GM12878 (cell line): ENCODE results near the gene C9. TPM values are rescaled to one million over a fixed set of nuclear protein-coding genes. Genes with fewer than 3 reads are reported as not detected.

Source experiments
- ATAC-seq: fragments of 200-7000 bp; cut with Tn5 transposase; 3 replicates; pipeline ENCODE4 v1.9.1; 2020; ENCODE audit warnings: mild to moderate bottlenecking, moderate library complexity
- BruUV-seq: library from RNA; stranded (reverse); fragments of 400-500 nt; replicated peaks from 2 replicates; lab custom pipeline; 2021; lab: Mats Ljungman, UMichigan
- CTCF ChIA-PET: fragments of 300-600 bp; sonication (Branson Sonifier 250); formaldehyde crosslinking; extraction: SDS; loops from one replicate; lab custom pipeline; 2021; ENCODE audit warnings: inconsistent platforms; lab: Yijun Ruan, JAX
- POLR2A ChIA-PET: fragments of 350-600 bp; formaldehyde crosslinking; extraction: SDS; loops from one replicate; lab custom pipeline; 2021; ENCODE audit warnings: inconsistent platforms; lab: Charles Lee
- RAD21 ChIA-PET: fragments of 300-600 bp; sonication (Branson Sonifier 250); formaldehyde crosslinking; loops from one replicate; lab custom pipeline; 2023; ENCODE audit warnings: antibody characterized with exemption; ENCODE audit not compliant: unreplicated experiment; lab: Charles Lee
- SMC1A ChIA-PET: fragments of 300-600 bp; sonication (Branson Sonifier 250); formaldehyde crosslinking; loops from one replicate; lab custom pipeline; 2023; ENCODE audit not compliant: unreplicated experiment, uncharacterized antibody; lab: Charles Lee
- DNase-seq: peaks from one replicate; pipeline ENCODE4 v3.0.0-alpha.2; 2011; ENCODE audit warnings: low read depth, low spot score
- FAIRE-seq: peaks from 3 replicates; lab custom pipeline; 2011; peaks lifted over from hg19 to GRCh38; lab: Jason Lieb, UNC
- H2AFZ ChIP-seq: 2 replicates; pipeline ENCODE4 v1.6.0; 2011; ENCODE audit warnings: low read depth, low read length, control low read depth; ENCODE audit not compliant: control insufficient read depth
- H3K27ac ChIP-seq: 2 replicates; pipeline ENCODE4 v1.5.1; 2011; ENCODE audit warnings: control low read depth; ENCODE audit not compliant: control insufficient read depth, insufficient read depth
- H3K27me3 ChIP-seq, 2 experiments: replicated peaks in 1 of 2; 2 replicates each; pipeline versions ENCODE4 v1.6.0 to v1.6.1; 2011; ENCODE audit warnings: low read length in 1 of 2; ENCODE audit not compliant: control insufficient read depth in 2 of 2, insufficient read depth in 2 of 2
- H3K36me3 ChIP-seq, 2 experiments: 2 replicates each; pipeline ENCODE4 v1.5.1; 2011; ENCODE audit warnings: low read length in 1 of 2; ENCODE audit not compliant: control insufficient read depth in 2 of 2, insufficient read depth in 2 of 2
- H3K4me1 ChIP-seq: 2 replicates; pipeline ENCODE4 v1.6.1; 2011; ENCODE audit warnings: mild to moderate bottlenecking, low read length, moderate library complexity, mixed read lengths; ENCODE audit not compliant: control insufficient read depth, insufficient read depth
- H3K4me2 ChIP-seq: 2 replicates; pipeline ENCODE4 v1.6.0; 2011; ENCODE audit warnings: control low read depth; ENCODE audit not compliant: control insufficient read depth, insufficient read depth
- H3K4me3 ChIP-seq: fragments of 200-600 bp; sonication (generic); 2 replicates; pipeline ENCODE4 v1.5.1; 2016
- H3K79me2 ChIP-seq: 2 replicates; pipeline ENCODE4 v1.6.0; 2011; ENCODE audit warnings: low read length; ENCODE audit not compliant: control insufficient read depth, insufficient read depth
- H3K9ac ChIP-seq: 2 replicates; pipeline ENCODE4 v1.8.0; 2011; ENCODE audit warnings: low read length, control low read depth, mixed read lengths; ENCODE audit not compliant: control insufficient read depth, insufficient read depth
- H3K9me3 ChIP-seq: replicated peaks from 3 replicates; pipeline ENCODE4 v1.5.1; 2011; ENCODE audit warnings: mild to moderate bottlenecking, low read length; ENCODE audit not compliant: control insufficient read depth, insufficient read depth
- H4K20me1 ChIP-seq: 2 replicates; pipeline ENCODE4 v1.6.0; 2011; ENCODE audit not compliant: control insufficient read depth, insufficient read depth
- BMI1 ChIP-seq: fragments of 450-650 bp; IDR thresholded peaks from 2 replicates; pipeline ENCODE4 v1.6.1; 2016; ENCODE audit warnings: mild to moderate bottlenecking, moderate library complexity, borderline replicate concordance
- HCFC1 ChIP-seq: fragments of 150-350 bp; IDR thresholded peaks from 2 replicates; pipeline ENCODE4 v1.6.1; 2014; ENCODE audit warnings: low read length
- IKZF2 ChIP-seq, 2 experiments: fragments of 450-650 bp; IDR thresholded peaks; 2 replicates each; pipeline ENCODE4 v1.6.1; 2017; ENCODE audit warnings: mild to moderate bottlenecking in 2 of 2, moderate library complexity in 2 of 2
- IRF5 ChIP-seq: fragments of 450-650 bp; IDR thresholded peaks from 2 replicates; pipeline ENCODE4 v1.6.1; 2017; ENCODE audit warnings: borderline replicate concordance
- NRF1 ChIP-seq: conservative IDR thresholded peaks from 2 replicates; pipeline ENCODE4 v1.6.1; 2011; ENCODE audit warnings: mild to moderate bottlenecking, low read depth, low read length, improper control_type of control experiment
- SP1 ChIP-seq: IDR thresholded peaks from one replicate; pipeline ENCODE4 v1.6.1; 2011; ENCODE audit warnings: low read depth, low read length
- SUPT20H ChIP-seq: IDR thresholded peaks from 2 replicates; pipeline ENCODE4 v1.6.1; 2011; ENCODE audit warnings: low read depth, mild to moderate bottlenecking, low read length, moderate library complexity, borderline replicate concordance; ENCODE audit not compliant: control insufficient read depth
- SUZ12 ChIP-seq: fragments of 200-600 bp; sonication (generic); IDR thresholded peaks from one replicate; pipeline ENCODE4 v1.6.1; 2018; ENCODE audit warnings: antibody characterized with exemption, mild to moderate bottlenecking; ENCODE audit not compliant: unreplicated experiment
- TARDBP ChIP-seq: IDR thresholded peaks from 2 replicates; pipeline ENCODE4 v1.6.1; 2016; ENCODE audit warnings: borderline replicate concordance
- ZNF217 ChIP-seq: fragments of 450-650 bp; IDR thresholded peaks from 2 replicates; pipeline ENCODE4 v1.6.1; 2017; ENCODE audit warnings: antibody characterized with exemption, mild to moderate bottlenecking
- ZNF274 ChIP-seq: IDR thresholded peaks from one replicate; pipeline ENCODE4 v1.8.0; 2011; ENCODE audit not compliant: insufficient read length, insufficient read depth
- ZNF384 ChIP-seq: IDR thresholded peaks from 2 replicates; pipeline ENCODE4 v1.6.1; 2012; ENCODE audit warnings: low read depth, mild to moderate bottlenecking, low read length, improper control_type of control experiment, borderline replicate concordance
- ZZZ3 ChIP-seq: IDR thresholded peaks from 2 replicates; pipeline ENCODE4 v1.6.1; 2011; ENCODE audit warnings: low read depth; ENCODE audit not compliant: control insufficient read depth, insufficient read length
- WGBS: methylation state at CpG from one replicate; pipeline ENCODE4 v1.1.6; 2016; ENCODE audit warnings: low lambda C conversion rate; ENCODE audit not compliant: insufficient replicate concordance, insufficient coverage; ENCODE audit errors: missing lambda C conversion rate; 5-methylcytosine and 5-hydroxymethylcytosine counted together
- in situ Hi-C: fragments of 300-500 bp; cut with MboI; formaldehyde crosslinking; loops from 9 replicates; pipeline ENCODE4 v1.14.3; 2018; ENCODE audit warnings: mixed read lengths
- intact Hi-C: fragments of 100-400 bp; cut with micrococcal nuclease; formaldehyde crosslinking; loops from one replicate; pipeline ENCODE4 v1.14.2; 2022; ENCODE audit not compliant: unreplicated experiment
- polyA plus RNA-seq, 11 experiments: library from polyadenylated mRNA; depleted of rRNA in 4 of 11; unstranded in 6 of 11; stranded (reverse) in 5 of 11; fragments of >200 nt; fragmentation: Nextera tagmentation in 4 of 11; fragmentation: Illumina TruSeq in 1 of 11; extraction: Ambion mirVana in 4 of 11; extraction: Trizol in 1 of 11; gene quantifications; 1 replicate in 1 of 11; 2 replicates in 10 of 11; pipeline versions ENCODE4 v1.2.1 to v1.2.3, GENCODE V29; 2011 to 2016; ENCODE audit warnings: inconsistent platforms in 2 of 11, missing spikeins in 2 of 11, low read depth in 1 of 11
- total RNA-seq, 4 experiments: library from RNA; depleted of rRNA in 3 of 4; stranded (reverse); fragments of >200 nt in 3 of 4; fragmentation: Illumina TruSeq in 1 of 4; extraction: Trizol in 1 of 4; gene quantifications; 2 replicates each; pipeline versions ENCODE4 v1.2.1 to v1.2.3, GENCODE V29; 2013 to 2021
- TF ChIP-seq, protein P1 (sequence below): IDR thresholded peaks from 2 replicates; pipeline ENCODE4 v1.6.1; 2012; ENCODE audit warnings: low read depth, low read length, improper control_type of control experiment
- TF ChIP-seq, protein P2 (sequence below): IDR thresholded peaks from 2 replicates; pipeline ENCODE4 v1.6.1; 2011; ENCODE audit warnings: borderline replicate concordance, low read depth, mild to moderate bottlenecking, moderate library complexity, low read length; ENCODE audit not compliant: insufficient read depth, poor library complexity, severe bottlenecking
- TF ChIP-seq, protein P3 (sequence below): fragments of 150-350 bp; IDR thresholded peaks from 2 replicates; pipeline ENCODE4 v1.6.1; 2016; ENCODE audit warnings: low read depth, low read length

C9 gene
- total and polyA plus RNA-seq, 10 of the 15 experiments (the other 5 are each of a cell fraction or from before 2014, with no cell fraction given), result 0.54 TPM; not detected in 9

GRCh38 chr5:39379693-39380092, 15.4 kb upstream of the C9 start (continued):
- TF ChIP-seq, protein P1, sequence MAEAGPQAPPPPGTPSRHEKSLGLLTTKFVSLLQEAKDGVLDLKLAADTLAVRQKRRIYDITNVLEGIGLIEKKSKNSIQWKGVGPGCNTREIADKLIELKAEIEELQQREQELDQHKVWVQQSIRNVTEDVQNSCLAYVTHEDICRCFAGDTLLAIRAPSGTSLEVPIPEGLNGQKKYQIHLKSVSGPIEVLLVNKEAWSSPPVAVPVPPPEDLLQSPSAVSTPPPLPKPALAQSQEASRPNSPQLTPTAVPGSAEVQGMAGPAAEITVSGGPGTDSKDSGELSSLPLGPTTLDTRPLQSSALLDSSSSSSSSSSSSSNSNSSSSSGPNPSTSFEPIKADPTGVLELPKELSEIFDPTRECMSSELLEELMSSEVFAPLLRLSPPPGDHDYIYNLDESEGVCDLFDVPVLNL, result no peak
- TF ChIP-seq ZNF274 (no peak), SP1 (no peak)

DNA sequence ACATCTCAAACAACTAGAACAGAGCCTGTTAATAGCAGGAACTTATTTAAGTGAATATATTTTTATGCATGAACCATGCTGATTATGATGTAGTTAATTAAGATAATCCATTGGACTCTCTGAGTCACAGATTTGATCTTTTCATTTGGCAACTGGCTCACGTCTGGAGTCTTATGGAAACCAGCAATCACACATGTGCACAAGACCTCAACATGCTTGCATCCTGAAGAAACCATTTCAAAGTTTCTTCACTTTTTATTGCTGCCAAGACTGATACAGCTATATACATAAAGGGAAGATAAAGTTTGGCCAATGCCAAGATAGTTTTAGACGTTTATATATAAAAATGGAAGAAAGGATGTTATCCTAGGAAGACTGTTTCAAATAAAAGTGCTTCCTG, 13.3 kb upstream of the C9 start:
- RAD21 ChIA-PET, result no interaction called here
- DNase-seq (no peak), FAIRE-seq (no peak), ATAC-seq (no peak)
- H3K27ac ChIP-seq, result no peak overlapping the region
- CTCF ChIA-PET, result interaction anchor here (0.9 to 4.7 kb wide), 10 partner anchors 15 to 994 kb away, joined by 3 to 97 read pairs (median 8); no protein-coding TSS in a partner anchor
- no peak overlapping the region for H3K4me3 ChIP-seq
- no peaks in the 10 kb centered on the region for H3K4me1 ChIP-seq
- no peak overlapping the region for H3K9ac ChIP-seq
- in situ Hi-C loops, result no loop called here
- SMC1A ChIA-PET, result interaction anchor here (0.6 to 3.5 kb wide), 3 partner anchors 159 to 170 kb away, joined by 3 to 46 read pairs (median 14); partner anchors contain the start of gene FYB1
- 3% methylated on average over 2 of the region's 2 CpGs for WGBS
- no peaks in the 10 kb centered on the region for H3K9me3 ChIP-seq
- 0 out of 4 replicates have a peak, but pooled peaks cover 0 to 2% of the 10 kb centered on the region in 2 experiments for H3K27me3 ChIP-seq
- H2AFZ ChIP-seq, result no peak overlapping the region
- POLR2A ChIA-PET, result no interaction called here
- no peaks in the 10 kb centered on the region for H3K79me2 ChIP-seq
- no peaks in the 10 kb centered on the region for H4K20me1 ChIP-seq
- intact Hi-C loops, result loop anchor here (10.0 kb wide), 1 partner anchor 163 kb away; the partner anchor contains the start of gene FYB1
- H3K4me2 ChIP-seq, result no peak overlapping the region
- no TSS peak for BruUV-seq
- H3K36me3 ChIP-seq, result no peaks in the 10 kb centered on the region
- no peak for TF ChIP-seq BMI1
- TF ChIP-seq ZNF217, result no peak
- TF ChIP-seq ZZZ3, result no peak
- no peak for TF ChIP-seq SUPT20H
- TF ChIP-seq NRF1, result no peak
- no peak for TF ChIP-seq IKZF2 (IDR thresholded peaks at IDR 0.05)
- TF ChIP-seq TARDBP, result no peak
- TF ChIP-seq SUZ12, result no peak
- no peak for TF ChIP-seq IRF5
- TF ChIP-seq, protein P2, sequence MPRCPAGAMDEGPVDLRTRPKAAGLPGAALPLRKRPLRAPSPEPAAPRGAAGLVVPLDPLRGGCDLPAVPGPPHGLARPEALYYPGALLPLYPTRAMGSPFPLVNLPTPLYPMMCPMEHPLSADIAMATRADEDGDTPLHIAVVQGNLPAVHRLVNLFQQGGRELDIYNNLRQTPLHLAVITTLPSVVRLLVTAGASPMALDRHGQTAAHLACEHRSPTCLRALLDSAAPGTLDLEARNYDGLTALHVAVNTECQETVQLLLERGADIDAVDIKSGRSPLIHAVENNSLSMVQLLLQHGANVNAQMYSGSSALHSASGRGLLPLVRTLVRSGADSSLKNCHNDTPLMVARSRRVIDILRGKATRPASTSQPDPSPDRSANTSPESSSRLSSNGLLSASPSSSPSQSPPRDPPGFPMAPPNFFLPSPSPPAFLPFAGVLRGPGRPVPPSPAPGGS, result no peak
- no peak for TF ChIP-seq HCFC1
- TF ChIP-seq, protein P3, sequence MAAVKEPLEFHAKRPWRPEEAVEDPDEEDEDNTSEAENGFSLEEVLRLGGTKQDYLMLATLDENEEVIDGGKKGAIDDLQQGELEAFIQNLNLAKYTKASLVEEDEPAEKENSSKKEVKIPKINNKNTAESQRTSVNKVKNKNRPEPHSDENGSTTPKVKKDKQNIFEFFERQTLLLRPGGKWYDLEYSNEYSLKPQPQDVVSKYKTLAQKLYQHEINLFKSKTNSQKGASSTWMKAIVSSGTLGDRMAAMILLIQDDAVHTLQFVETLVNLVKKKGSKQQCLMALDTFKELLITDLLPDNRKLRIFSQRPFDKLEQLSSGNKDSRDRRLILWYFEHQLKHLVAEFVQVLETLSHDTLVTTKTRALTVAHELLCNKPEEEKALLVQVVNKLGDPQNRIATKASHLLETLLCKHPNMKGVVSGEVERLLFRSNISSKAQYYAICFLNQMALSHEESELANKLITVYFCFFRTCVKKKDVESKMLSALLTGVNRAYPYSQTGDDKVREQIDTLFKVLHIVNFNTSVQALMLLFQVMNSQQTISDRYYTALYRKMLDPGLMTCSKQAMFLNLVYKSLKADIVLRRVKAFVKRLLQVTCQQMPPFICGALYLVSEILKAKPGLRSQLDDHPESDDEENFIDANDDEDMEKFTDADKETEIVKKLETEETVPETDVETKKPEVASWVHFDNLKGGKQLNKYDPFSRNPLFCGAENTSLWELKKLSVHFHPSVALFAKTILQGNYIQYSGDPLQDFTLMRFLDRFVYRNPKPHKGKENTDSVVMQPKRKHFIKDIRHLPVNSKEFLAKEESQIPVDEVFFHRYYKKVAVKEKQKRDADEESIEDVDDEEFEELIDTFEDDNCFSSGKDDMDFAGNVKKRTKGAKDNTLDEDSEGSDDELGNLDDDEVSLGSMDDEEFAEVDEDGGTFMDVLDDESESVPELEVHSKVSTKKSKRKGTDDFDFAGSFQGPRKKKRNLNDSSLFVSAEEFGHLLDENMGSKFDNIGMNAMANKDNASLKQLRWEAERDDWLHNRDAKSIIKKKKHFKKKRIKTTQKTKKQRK, result no peak
- no peak for TF ChIP-seq ZNF384
- no peak for TF ChIP-seq SP1
